ENCODE measurements around the gene CHSY3.

The CHSY3 gene

GRCh38 chr5:129904102-129904666 is at the start of gene CHSY3:
CHSY3 (plus strand) TSS chr5:129904465.
- DNase-seq: no peak

GRCh38 chr5:129856325-129856724 is 47.9 kb upstream of the CHSY3 start:
- DNase-seq: no peak

- DNase-seq: no peak
Measured at GRCh38 chr5:129857116-129857515, 47.1 kb upstream of the CHSY3 start.

GRCh38 chr5:129858131-129858675 is 46.1 kb upstream of the CHSY3 start:
- no peak for DNase-seq

GRCh38 chr5:129884322-129884721 is 19.9 kb upstream of the CHSY3 start:
- DNase-seq: no peak

GRCh38 chr5:129899454-129899853 is 4.8 kb upstream of the CHSY3 start:
- no peak for DNase-seq

DNA sequence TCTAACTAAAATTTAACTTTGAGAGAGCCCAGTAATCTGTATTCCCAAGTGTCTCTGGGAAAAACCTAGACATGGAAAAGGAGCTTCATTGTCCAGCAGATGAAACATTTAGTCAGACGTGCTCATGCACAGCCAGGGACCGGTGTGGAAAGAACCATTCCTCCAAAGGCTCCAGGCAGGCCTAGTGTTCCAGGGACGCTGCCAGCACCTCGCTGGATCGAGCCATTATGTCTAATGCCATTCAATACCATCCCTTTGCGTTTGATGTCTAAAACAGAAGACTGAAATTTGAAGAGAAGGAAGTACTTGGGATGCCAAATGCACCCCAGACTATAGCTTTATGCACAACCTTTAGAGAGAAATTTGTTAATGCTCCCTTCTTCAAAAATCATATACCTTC is 1.4 kb upstream of the CHSY3 start:
- DNase-seq: no peak

GRCh38 chr5:129903466-129904101 is 681 bp upstream of the CHSY3 start:
- no peak for DNase-seq

DNA sequence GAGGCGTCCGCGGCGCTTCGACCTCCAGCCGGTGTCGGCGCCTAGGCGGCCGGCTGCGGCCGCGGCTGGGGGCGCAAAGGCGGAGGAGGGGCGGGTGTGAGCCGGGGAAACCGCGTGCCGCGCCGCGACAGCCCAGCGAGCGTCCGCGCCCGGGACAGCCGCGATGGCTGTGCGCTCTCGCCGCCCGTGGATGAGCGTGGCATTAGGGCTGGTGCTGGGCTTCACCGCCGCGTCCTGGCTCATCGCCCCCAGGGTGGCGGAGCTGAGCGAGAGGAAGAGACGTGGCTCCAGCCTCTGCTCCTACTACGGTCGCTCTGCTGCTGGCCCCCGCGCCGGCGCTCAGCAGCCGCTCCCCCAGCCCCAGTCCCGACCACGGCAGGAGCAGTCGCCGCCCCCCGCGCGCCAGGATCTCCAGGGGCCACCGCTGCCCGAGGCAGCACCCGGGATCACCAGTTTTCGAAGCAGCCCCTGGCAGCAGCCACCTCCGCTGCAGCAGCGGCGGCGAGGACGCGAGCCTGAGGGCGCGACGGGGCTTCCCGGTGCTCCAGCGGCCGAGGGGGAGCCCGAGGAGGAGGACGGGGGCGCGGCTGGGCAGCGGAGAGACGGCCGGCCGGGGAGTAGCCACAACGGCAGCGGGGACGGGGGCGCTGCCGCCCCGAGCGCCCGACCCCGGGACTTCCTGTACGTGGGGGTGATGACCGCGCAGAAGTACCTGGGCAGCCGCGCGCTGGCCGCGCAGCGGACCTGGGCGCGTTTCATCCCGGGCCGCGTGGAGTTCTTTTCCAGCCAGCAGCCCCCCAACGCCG is 605 bp downstream of the CHSY3 start:
- no peak for DNase-seq

- DNase-seq: no peak
Measured at GRCh38 chr5:129905473-129906176, 1.4 kb downstream of the CHSY3 start.

DNA sequence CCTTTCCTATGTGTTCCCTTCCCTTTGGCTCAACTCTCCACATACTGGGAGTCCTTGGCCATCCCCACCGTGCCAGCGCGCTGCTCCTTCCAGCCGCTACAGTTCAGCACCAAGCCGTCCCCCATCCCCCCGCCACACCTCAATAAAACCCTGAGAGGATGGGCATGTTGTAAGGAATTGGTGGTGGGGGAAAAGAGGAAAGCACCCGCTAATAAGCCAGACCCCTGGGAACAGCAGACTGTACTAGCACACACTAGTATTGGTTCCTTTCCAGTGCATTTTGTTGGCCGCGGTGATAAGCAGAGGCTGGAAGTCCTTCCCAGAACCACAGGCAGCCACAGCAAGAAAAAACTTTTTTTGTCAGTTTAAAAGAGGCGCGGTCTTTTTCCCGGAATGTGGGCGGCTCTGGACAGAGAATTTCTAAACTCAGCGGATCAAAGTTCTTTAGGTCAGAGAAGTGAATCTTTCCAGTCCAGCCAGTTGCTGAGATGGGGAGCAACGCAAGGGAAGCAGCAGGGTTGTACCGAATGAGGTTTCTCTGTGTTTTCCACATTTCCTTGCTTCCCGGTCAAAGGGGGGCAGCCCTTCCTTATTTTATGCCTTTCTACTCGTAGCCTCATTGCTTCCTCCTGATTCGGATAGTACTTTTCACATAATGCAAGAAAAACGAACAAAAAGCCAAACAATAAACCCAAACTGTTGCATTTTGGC is 2.1 kb downstream of the CHSY3 start:
- no peak for DNase-seq

DNA sequence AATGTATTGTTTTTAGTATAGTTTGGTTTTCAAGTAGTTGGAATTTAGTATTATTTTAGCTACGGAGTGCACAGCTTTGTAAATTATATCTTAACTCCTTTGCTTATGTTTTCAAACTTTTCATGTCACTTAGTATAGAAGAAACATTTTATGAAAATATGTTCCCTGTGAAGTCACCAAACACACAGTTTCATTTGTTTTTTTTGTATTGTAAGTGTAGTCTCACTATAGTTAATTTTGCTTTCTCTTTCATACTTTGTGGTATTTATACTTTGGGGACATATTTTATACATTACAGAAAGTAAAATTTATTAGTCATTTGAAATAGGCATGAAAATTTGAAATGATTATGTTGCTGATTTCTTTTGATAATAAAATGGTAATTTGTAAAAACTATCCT is 5.0 kb downstream of the CHSY3 start:
- DNase-seq: no peak

DNA sequence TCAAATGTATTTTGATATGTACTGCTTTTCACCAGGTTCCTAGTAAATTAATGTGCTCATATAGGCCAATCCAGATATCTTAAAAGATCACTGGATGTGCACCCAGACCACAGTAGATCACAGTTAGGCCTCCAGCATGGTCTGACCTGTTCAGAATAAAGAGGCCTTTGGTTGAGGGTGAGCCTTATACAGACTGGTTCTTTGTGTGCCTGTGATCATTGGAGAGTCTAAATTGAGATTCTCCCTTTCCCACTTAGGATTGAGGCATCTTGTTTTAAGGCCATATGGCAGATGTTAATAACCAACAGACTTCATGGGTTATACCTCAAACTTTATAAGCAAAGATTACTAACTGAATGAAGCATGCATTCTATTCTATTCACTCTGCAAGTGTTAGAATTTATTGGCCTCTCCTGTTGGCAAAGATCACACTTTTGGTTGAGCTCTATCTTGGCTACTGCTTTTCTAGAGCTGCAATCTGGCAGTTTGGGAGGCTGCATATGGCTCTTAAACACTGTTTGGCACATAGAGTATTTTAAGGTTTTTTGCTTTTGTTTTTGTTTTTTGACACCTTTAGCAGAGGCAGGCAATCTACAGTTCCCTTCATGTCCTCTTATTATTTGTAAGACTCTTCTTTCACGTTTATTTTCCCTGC is 8.5 kb downstream of the CHSY3 start:
- DNase-seq: no peak

DNA sequence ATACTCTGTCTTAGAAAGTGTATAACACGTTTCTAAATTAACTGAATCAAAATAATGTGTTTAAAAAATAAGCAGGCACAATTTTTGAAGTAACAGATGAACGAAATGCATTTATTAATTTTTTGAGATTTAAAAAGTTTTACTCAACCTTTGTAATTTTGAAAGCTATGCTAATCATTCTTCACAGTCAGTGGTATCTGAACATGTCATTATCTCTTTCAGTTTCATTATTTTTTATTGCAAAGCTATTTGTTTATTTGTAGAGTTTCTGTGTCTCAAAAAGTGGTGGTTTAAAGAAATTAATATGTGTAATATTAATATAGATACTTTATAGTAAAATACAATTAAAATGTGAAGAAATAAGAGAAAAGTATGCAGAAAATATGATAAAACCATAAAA is 11.2 kb downstream of the CHSY3 start:
- DNase-seq: no peak

GRCh38 chr5:129917224-129917623 is 13.0 kb downstream of the CHSY3 start:
- DNase-seq: no peak

GRCh38 chr5:129921204-129921603 is 16.9 kb downstream of the CHSY3 start:
- no peak for DNase-seq

DNA sequence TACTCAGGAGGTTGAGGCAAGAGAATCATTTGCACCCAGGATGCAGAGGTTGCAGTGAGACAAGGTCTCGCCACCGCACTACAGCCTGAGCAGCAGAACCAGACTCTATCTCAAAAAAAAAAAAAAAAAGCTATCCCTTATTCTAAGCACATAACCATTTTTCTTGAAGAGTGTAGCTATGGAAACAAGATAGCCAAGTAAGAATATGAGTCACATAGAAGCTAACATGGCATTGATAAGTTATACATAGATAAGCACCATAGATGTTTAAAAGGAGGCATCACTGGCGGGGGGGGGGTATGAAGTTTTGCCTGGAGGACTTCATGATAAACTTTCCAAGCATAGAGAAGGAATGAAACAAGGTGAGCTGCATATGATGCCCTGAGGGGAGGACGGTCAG is 26.0 kb downstream of the CHSY3 start:
- no peak for DNase-seq

- DNase-seq: no peak
Measured at GRCh38 chr5:129935626-129936025, 31.4 kb downstream of the CHSY3 start.

DNA sequence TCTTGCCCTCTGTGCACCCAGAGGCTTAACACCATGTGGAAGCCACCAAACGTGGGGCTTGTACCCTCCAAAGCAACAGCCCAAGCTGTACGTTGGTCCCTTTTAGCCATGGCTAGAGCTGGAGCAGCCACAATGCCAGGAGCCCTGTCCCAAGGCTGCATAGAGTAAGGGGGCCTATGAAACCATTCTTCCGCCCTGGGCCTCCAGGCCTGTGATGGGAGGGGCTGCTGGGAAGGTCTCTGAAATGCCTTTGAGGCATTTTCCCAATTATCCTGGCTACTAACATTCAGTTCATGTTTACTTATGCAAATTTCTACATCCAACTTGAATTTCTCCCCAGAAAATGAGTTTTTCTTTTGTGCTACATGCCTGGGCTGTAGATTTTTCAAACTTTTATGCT is 33.8 kb downstream of the CHSY3 start:
- DNase-seq: no peak

DNA sequence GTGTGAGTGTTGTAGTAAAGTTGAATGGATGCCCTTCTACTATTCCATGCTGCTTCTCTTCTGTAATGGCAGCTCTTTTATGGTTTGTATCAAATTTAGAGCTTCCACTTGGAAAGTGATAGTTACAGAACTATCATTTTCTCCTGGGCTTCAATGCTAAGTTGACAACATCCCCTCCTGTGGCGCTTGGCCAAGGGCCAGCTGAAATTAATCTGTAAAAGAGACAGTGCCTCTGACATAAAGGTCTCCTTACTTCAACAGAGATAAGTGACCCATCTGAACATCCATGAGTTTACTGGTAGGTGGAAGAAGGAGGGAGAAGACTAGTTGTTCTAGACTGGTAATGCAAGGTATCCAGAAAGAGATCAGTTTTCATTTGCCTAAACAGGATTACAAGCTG is 39.7 kb downstream of the CHSY3 start:
- DNase-seq: no peak

- no peak for DNase-seq
Measured at GRCh38 chr5:129945028-129945427, 40.8 kb downstream of the CHSY3 start.

GRCh38 chr5:129945774-129946270 is 41.6 kb downstream of the CHSY3 start:
- no peak for DNase-seq

Measured in DMS79 (cell line).